Stimulated activated effector memory CD8-positive, alpha-beta T cell treated with anti-CD3 and anti-CD28 coated beads, Interleukin-12 subunit alpha, Interleukin-12 subunit beta, amount 100 ng/mL, for 72 hours (primary cell): Measurements from ENCODE around the gene KRTAP5-9.
A peak's percentile ranks its signal among the peaks of the same experiment; 100 is the strongest.
"Not testable (repeated sequence)": the region's sequence is repeated elsewhere in the genome, so short reads cannot be mapped to it uniquely, and the experiment has no call there.

Experiments used
- ATAC-seq: fragments of 150-1000 bp; cut with Tn5 transposase; 2 replicates; pipeline ENCODE4 v1.10.0; 2021
- DNase-seq, 2 donors: peaks; one replicate each; pipeline ENCODE4 v3.0.0; 2021 to 2022; ENCODE audit warnings: low spot score in 2 of 2
- H3K27ac Mint-ChIP-seq: one replicate; pipeline ENCODE4 v1.8.0; 2022; ENCODE audit warnings: mild to moderate bottlenecking, mixed read lengths
- H3K36me3 Mint-ChIP-seq: one replicate; pipeline ENCODE4 v1.8.0; 2022; ENCODE audit warnings: mild to moderate bottlenecking, mixed read lengths
- H3K4me1 Mint-ChIP-seq: one replicate; pipeline ENCODE4 v1.8.0; 2022; ENCODE audit warnings: mixed read lengths
- H3K4me3 Mint-ChIP-seq: one replicate; pipeline ENCODE4 v1.8.0; 2022; ENCODE audit warnings: mild to moderate bottlenecking, mixed read lengths
- H3K9me3 Mint-ChIP-seq: one replicate; pipeline ENCODE4 v1.8.0; 2022; ENCODE audit warnings: mixed read lengths

Gene KRTAP5-9

GRCh38 chr11:71566081-71566620 is 17.9 kb downstream of the KRTAP5-9 start:
- no peaks in the 10 kb centered on the region for H3K9me3 Mint-ChIP-seq
- no peak overlapping the region for H3K4me3 Mint-ChIP-seq
- no peaks in the 10 kb centered on the region for H3K4me1 Mint-ChIP-seq
- H3K27ac Mint-ChIP-seq: no peak overlapping the region
- no peak for DNase-seq
- ATAC-seq: no peak
- no peaks in the 10 kb centered on the region for H3K36me3 Mint-ChIP-seq

- H3K36me3 Mint-ChIP-seq, ATAC-seq, H3K4me3 Mint-ChIP-seq, H3K4me1 Mint-ChIP-seq, DNase-seq, H3K9me3 Mint-ChIP-seq, H3K27ac Mint-ChIP-seq: not testable (repeated sequence)
Measured at GRCh38 chr11:71566626-71567599, 18.7 kb downstream of the KRTAP5-9 start.

- H3K4me3 Mint-ChIP-seq, H3K27ac Mint-ChIP-seq, DNase-seq, H3K9me3 Mint-ChIP-seq, H3K4me1 Mint-ChIP-seq, H3K36me3 Mint-ChIP-seq, ATAC-seq: not testable (repeated sequence)
Measured at GRCh38 chr11:71567633-71568032, 19.4 kb downstream of the KRTAP5-9 start.

GRCh38 chr11:71568704-71569349 is 20.6 kb downstream of the KRTAP5-9 start:
- peak; percentile 24 for ATAC-seq
- no peaks in the 10 kb centered on the region for H3K4me1 Mint-ChIP-seq
- no peak for DNase-seq
- no peak overlapping the region for H3K4me3 Mint-ChIP-seq
- no peaks in the 10 kb centered on the region for H3K9me3 Mint-ChIP-seq
- H3K27ac Mint-ChIP-seq: no peak overlapping the region
- no peaks in the 10 kb centered on the region for H3K36me3 Mint-ChIP-seq

- H3K9me3 Mint-ChIP-seq, H3K4me1 Mint-ChIP-seq, H3K27ac Mint-ChIP-seq, H3K36me3 Mint-ChIP-seq, DNase-seq, ATAC-seq, H3K4me3 Mint-ChIP-seq: not testable (repeated sequence)
Measured at GRCh38 chr11:71571101-71571850, 23.1 kb downstream of the KRTAP5-9 start.

GRCh38 chr11:71572811-71573210 is 24.6 kb downstream of the KRTAP5-9 start:
- Mint-ChIP-seq H3K4me1 (no peaks in the 10 kb centered on the region), H3K4me3 (no peak overlapping the region), H3K36me3 (no peaks in the 10 kb centered on the region), H3K9me3 (no peaks in the 10 kb centered on the region), H3K27ac (no peak overlapping the region)
- no peak for ATAC-seq
- DNase-seq: no peak

- ATAC-seq (no peak), DNase-seq (no peak)
- Mint-ChIP-seq H3K27ac (no peak overlapping the region), H3K4me1 (no peaks in the 10 kb centered on the region), H3K9me3 (no peaks in the 10 kb centered on the region), H3K36me3 (no peaks in the 10 kb centered on the region), H3K4me3 (no peak overlapping the region)
Measured at GRCh38 chr11:71574418-71574817, 26.2 kb downstream of the KRTAP5-9 start.

GRCh38 chr11:71575723-71576424 is 27.7 kb downstream of the KRTAP5-9 start:
- DNase-seq (no peak), ATAC-seq (no peak)
- no peak overlapping the region for H3K27ac Mint-ChIP-seq
- no peaks in the 10 kb centered on the region for H3K9me3 Mint-ChIP-seq
- H3K4me1 Mint-ChIP-seq: no peaks in the 10 kb centered on the region
- no peak overlapping the region for H3K4me3 Mint-ChIP-seq
- H3K36me3 Mint-ChIP-seq: no peaks in the 10 kb centered on the region

GRCh38 chr11:71576688-71577465 is 28.7 kb downstream of the KRTAP5-9 start:
- H3K9me3 Mint-ChIP-seq, DNase-seq, H3K36me3 Mint-ChIP-seq, ATAC-seq, H3K4me3 Mint-ChIP-seq, H3K4me1 Mint-ChIP-seq, H3K27ac Mint-ChIP-seq: not testable (repeated sequence)

GRCh38 chr11:71577469-71578004 is 29.3 kb downstream of the KRTAP5-9 start:
- no peaks in the 10 kb centered on the region for H3K36me3 Mint-ChIP-seq
- DNase-seq (no peak), ATAC-seq (no peak)
- no peak overlapping the region for H3K4me3 Mint-ChIP-seq
- no peak overlapping the region for H3K27ac Mint-ChIP-seq
- peaks cover 5% of the 10 kb centered on the region for H3K4me1 Mint-ChIP-seq
- no peaks in the 10 kb centered on the region for H3K9me3 Mint-ChIP-seq

GRCh38 chr11:71579513-71579912 is 31.3 kb downstream of the KRTAP5-9 start:
- not testable (repeated sequence) for DNase-seq, H3K27ac Mint-ChIP-seq, H3K4me1 Mint-ChIP-seq, H3K9me3 Mint-ChIP-seq, H3K36me3 Mint-ChIP-seq, H3K4me3 Mint-ChIP-seq
- ATAC-seq: peak; percentile 42

GRCh38 chr11:71580057-71581003 is 32.1 kb downstream of the KRTAP5-9 start:
- H3K9me3 Mint-ChIP-seq: no peaks in the 10 kb centered on the region
- no peak overlapping the region for H3K4me3 Mint-ChIP-seq
- no peak for ATAC-seq
- peaks cover 5% of the 10 kb centered on the region for H3K4me1 Mint-ChIP-seq
- DNase-seq: no peak
- H3K27ac Mint-ChIP-seq: no peak overlapping the region
- H3K36me3 Mint-ChIP-seq: no peaks in the 10 kb centered on the region

- H3K9me3 Mint-ChIP-seq: no peaks in the 10 kb centered on the region
- H3K27ac Mint-ChIP-seq: no peak overlapping the region
- H3K4me1 Mint-ChIP-seq: peaks cover 5% of the 10 kb centered on the region
- no peak overlapping the region for H3K4me3 Mint-ChIP-seq
- no peaks in the 10 kb centered on the region for H3K36me3 Mint-ChIP-seq
- DNase-seq (no peak), ATAC-seq (no peak)
Measured at GRCh38 chr11:71581826-71582225, 33.6 kb downstream of the KRTAP5-9 start.
